Upper lobe of right lung (tissue), 1 donor: Measurements from ENCODE around the gene C22orf15. TPM values are rescaled to one million over a fixed set of nuclear protein-coding genes. Genes with fewer than 3 reads are reported as not detected.

Source experiments
- ATAC-seq: fragments of 200-7000 bp; cut with Tn5 transposase; one replicate; pipeline ENCODE4 v1.9.1; 2020; ENCODE audit warnings: mild to moderate bottlenecking, moderate library complexity
- DNase-seq: peaks from one replicate; pipeline ENCODE4 v3.0.0-alpha.2; 2020
- H3K27ac ChIP-seq: fragments of 200-600 bp; one replicate; pipeline ENCODE4 v1.8.0; 2022
- H3K27me3 ChIP-seq: fragments of 200-600 bp; one replicate; pipeline ENCODE4 v1.8.0; 2022; ENCODE audit warnings: mild to moderate bottlenecking
- H3K36me3 ChIP-seq: fragments of 200-600 bp; one replicate; pipeline ENCODE4 v1.8.0; 2022
- H3K4me1 ChIP-seq: fragments of 200-600 bp; one replicate; pipeline ENCODE4 v1.8.0; 2022
- H3K4me3 ChIP-seq: fragments of 200-600 bp; one replicate; pipeline ENCODE4 v1.8.0; 2022; ENCODE audit warnings: mild to moderate bottlenecking
- H3K9me3 ChIP-seq: fragments of 200-600 bp; one replicate; pipeline ENCODE4 v1.8.0; 2022
- intact Hi-C: fragments of 100-400 bp; cut with DNase I; formaldehyde crosslinking; loops from one replicate; pipeline ENCODE4 v1.11.0; 2022
- total RNA-seq: library from RNA; stranded (reverse); fragmentation: NEBNext Ultra II Directional; extraction: Animal tissue kit (Norgen Biotek cat#: 25700); gene quantifications from one replicate; pipeline ENCODE4 v1.2.1, GENCODE V29; 2021
- TF ChIP-seq, protein P1 (sequence below): fragments of 200-600 bp; IDR thresholded peaks from one replicate; pipeline ENCODE4 v1.8.0; 2022; ENCODE audit warnings: antibody characterized with exemption
- donor health status: DM: no; HTN: yes; CAD: no; lungs with severe emphysema.

C22orf15 gene
- total RNA-seq, 1 donor from 2014 or later, result not detected

DNA sequence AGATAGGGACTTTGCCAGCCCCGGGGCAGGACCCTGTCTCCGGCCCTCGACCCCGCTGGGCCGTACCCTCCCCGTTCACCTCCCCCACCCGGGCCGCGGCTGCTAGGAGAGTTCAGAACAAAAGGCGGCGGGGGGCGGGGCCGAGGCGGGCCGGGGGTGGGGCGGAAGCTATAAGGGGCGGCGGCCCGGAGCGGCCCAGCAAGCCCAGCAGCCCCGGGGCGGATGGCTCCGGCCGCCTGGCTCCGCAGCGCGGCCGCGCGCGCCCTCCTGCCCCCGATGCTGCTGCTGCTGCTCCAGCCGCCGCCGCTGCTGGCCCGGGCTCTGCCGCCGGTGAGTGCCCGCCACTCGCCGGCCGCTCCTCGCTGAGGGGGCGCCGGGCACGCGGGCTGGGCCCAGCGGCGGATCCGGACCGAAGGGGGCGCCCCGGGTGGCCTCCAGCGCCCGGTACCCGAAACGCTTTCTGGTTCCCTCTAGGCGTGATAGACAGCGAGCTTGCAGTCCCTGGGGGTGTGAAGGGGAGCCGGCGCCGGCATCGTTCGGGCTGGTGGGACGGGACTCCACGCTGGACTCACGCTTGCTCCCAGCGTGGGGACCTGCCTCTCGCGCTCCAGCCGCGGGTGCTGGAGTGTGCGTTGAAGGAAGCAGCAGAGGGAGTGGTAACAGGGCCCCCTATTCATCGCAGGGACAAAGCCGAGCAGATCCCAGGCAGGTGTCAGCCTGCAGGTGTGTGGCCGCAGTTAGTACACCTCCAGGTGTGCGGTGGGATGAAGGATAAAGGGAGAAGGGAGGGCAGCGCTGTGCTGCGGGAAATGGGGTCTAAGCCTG is 10.1 kb downstream of the C22orf15 start, which contains the start of gene MMP11:
Gene MMP11 (plus strand): TSS at position 201 of the 825 bp plus-strand sequence. CDS start 22 bp downstream, at position 223.
- intact Hi-C loops, result loop anchor here (10.0 kb wide), 1 partner anchor 72 kb away; no protein-coding TSS in a partner anchor
- no peaks in the 10 kb centered on the region for H3K9me3 ChIP-seq
- H3K4me3 ChIP-seq, result peak within 1 kb of the TSS; percentile 50
- no peaks in the 10 kb centered on the region for H3K36me3 ChIP-seq
- H3K4me1 ChIP-seq, result peaks cover 20% of the 10 kb centered on the region
- no peaks in the 10 kb centered on the region for H3K27me3 ChIP-seq
- H3K27ac ChIP-seq, result no peak within 1 kb of the TSS
- ATAC-seq, result peak; percentile 52
- peak; percentile 81 for DNase-seq
- TF ChIP-seq, protein P1, sequence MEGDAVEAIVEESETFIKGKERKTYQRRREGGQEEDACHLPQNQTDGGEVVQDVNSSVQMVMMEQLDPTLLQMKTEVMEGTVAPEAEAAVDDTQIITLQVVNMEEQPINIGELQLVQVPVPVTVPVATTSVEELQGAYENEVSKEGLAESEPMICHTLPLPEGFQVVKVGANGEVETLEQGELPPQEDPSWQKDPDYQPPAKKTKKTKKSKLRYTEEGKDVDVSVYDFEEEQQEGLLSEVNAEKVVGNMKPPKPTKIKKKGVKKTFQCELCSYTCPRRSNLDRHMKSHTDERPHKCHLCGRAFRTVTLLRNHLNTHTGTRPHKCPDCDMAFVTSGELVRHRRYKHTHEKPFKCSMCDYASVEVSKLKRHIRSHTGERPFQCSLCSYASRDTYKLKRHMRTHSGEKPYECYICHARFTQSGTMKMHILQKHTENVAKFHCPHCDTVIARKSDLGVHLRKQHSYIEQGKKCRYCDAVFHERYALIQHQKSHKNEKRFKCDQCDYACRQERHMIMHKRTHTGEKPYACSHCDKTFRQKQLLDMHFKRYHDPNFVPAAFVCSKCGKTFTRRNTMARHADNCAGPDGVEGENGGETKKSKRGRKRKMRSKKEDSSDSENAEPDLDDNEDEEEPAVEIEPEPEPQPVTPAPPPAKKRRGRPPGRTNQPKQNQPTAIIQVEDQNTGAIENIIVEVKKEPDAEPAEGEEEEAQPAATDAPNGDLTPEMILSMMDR, result no peak

DNA sequence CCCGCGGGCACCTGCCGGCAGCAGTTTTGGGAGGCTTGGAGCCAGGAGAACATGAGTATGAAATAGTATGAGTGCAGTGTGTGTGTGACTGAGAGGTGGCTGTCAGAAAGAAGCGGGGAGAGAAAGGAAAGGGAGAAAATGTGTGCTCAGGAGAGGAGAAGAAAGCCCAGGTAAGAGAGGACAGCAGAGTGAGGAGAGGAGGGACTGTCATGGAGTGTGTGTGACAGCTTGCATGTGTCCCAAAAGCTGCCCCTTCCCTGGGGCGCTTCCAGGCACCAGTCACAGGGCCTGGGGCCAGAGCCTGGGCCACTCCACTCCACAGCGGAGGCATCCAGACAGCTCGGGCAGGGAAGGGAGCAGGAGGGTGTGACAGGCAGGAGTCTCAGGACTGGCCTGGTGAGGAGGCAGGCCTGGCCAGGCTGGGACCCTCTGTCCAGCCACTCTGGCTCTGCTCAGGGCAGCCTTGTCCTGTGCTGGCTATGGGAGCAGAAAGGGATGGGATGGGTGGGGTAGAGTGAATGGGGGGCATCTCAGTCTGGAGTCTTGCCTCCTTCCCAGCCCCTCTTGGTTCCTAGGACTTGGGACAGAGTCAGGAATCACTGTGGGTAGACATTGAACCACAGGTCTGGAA is 10.8 kb downstream of the C22orf15 start:
- H3K9me3 ChIP-seq, result no peaks in the 10 kb centered on the region
- ATAC-seq (no peak), DNase-seq (no peak)
- no peak overlapping the region for H3K27ac ChIP-seq
- H3K4me1 ChIP-seq, result peaks cover 13% of the 10 kb centered on the region
- H3K4me3 ChIP-seq, result peak overlapping the region; percentile 50
- H3K36me3 ChIP-seq, result no peaks in the 10 kb centered on the region
- intact Hi-C loops, result loop anchor here (10.0 kb wide), 1 partner anchor 71 kb away; no protein-coding TSS in a partner anchor
- TF ChIP-seq, protein P1, result no peak
- H3K27me3 ChIP-seq, result no peaks in the 10 kb centered on the region

DNA sequence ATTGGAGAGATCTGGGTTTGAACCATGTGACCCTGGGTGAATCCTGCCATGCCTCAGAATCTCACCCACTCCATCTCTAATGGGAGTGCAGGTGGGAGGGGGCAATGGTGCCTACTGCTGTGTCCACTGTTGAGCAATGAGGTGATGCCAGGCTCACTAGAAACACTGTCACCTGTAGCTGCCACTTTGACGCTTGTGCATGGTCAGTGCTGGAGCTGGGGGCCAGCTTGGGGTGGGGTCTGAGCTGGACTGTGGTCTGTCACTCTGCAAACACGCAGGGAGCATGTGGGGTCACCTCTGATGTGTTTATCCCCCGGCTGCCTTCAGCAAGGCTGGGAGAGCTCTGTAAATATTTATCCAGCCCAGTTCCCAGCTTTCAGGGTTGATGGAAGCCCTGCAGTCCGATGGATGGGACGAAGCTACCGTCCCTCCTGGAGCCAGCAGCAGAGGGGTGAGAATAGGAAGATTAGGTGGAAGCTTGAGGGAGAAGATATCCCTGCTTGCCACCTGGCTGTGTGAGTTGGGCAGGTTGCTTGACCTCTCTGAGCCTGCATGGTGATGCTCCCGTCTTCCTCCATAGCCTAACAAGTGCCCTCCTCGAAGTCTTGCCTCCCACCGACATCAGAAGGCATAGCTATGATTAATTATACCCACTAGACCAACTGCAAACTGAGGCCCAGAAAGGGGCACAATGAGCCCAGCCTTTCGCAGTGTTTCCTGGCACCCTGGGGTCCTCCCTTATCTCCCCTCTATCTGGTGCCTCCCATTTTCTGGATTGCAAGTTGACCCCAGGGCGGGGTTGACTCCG is 11.5 kb downstream of the C22orf15 start:
- ATAC-seq (no peak), DNase-seq (no peak)
- TF ChIP-seq, protein P1, result no peak
- no peaks in the 10 kb centered on the region for H3K27me3 ChIP-seq
- H3K36me3 ChIP-seq, result no peaks in the 10 kb centered on the region
- peaks cover 9% of the 10 kb centered on the region for H3K4me1 ChIP-seq
- H3K27ac ChIP-seq, result no peak overlapping the region
- intact Hi-C loops, result loop anchor here (10.0 kb wide), 1 partner anchor 70 kb away; no protein-coding TSS in a partner anchor
- H3K9me3 ChIP-seq, result no peaks in the 10 kb centered on the region
- H3K4me3 ChIP-seq, result no peak overlapping the region

DNA sequence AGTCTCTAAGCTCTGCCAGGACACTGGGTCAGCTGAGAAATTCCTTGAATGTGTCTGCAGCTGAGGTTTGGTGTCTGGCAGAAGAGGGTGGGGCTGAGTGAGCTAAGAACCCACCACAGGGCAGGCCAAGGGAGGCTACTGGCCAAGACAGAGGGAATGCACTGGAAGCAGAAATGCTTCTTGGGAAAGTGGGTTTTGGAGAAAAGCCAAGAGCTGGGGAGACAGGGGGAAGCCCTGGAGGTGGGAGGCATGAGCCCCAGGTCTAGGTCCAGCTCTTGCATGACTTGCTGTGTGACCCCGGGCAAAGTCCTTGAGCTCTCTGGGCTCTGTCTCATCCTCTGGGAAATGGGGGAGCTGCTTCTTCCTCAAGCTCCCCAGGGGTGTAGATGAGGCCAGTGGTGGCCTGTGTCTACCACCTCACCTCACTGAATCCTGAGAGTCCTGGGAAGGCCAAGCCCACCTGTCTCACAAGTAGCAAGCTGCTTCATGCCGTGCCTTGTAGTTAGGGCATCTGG is 12.2 kb downstream of the C22orf15 start:
- H3K27ac ChIP-seq, result no peak overlapping the region
- intact Hi-C loops, result loop anchor here (10.0 kb wide), 1 partner anchor 70 kb away; no protein-coding TSS in a partner anchor
- no peaks in the 10 kb centered on the region for H3K27me3 ChIP-seq
- peaks cover 9% of the 10 kb centered on the region for H3K4me1 ChIP-seq
- TF ChIP-seq, protein P1, result no peak
- ATAC-seq (no peak), DNase-seq (no peak)
- no peak overlapping the region for H3K4me3 ChIP-seq
- H3K9me3 ChIP-seq, result no peaks in the 10 kb centered on the region
- H3K36me3 ChIP-seq, result no peaks in the 10 kb centered on the region

DNA sequence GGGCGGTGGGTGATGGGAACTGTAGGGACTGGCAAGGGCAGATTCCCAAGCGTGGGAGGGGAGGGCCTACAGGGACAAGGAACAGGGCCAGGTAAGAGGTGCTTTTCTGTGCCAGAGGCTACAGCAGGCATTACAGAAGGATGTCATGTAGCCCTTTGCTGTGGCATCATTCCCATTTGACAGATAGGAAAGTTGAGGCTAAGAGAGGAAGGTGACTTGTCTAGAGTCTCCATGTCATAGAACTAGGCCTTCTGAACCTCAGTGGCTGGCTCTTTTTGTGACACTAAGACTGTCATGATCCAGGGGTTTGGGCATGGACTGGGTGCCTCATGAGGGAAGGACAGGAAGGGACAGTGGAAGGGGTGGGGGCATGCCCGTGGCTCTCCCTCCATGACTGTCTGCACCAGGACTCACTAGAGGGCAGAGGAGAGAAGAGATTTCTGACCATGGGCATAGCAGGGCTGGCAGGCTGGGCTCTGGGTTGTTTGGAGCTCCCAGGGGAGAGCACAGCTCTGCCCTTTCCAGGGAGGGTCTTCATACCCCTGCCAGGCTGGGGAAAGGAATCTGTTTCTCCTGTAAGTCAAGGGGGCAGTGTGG is 13.1 kb downstream of the C22orf15 start:
- Histone ChIP-seq H3K4me1 (peaks cover 9% of the 10 kb centered on the region), H3K27ac (no peak overlapping the region), H3K36me3 (no peaks in the 10 kb centered on the region), H3K27me3 (no peaks in the 10 kb centered on the region), H3K4me3 (no peak overlapping the region), H3K9me3 (no peaks in the 10 kb centered on the region)
- no peak for DNase-seq
- intact Hi-C loops, result loop anchor here (10.0 kb wide), 1 partner anchor 69 kb away; no protein-coding TSS in a partner anchor
- TF ChIP-seq, protein P1, result no peak
- no peak for ATAC-seq
